DND-41 (cell line): ENCODE data around the gene FADD.

Experiments used
- EZH2 ChIP-seq: IDR thresholded peaks from 3 replicates; pipeline ENCODE4 v1.6.1; 2012; ENCODE audit warnings: borderline replicate concordance, low read depth, mild to moderate bottlenecking, moderate library complexity, low read length, inconsistent platforms; ENCODE audit not compliant: severe bottlenecking
- TF ChIP-seq, protein P1 (sequence below): IDR thresholded peaks from 2 replicates; pipeline ENCODE4 v1.5.1; 2012; ENCODE audit warnings: borderline replicate concordance, low read length, moderate library complexity, mild to moderate bottlenecking; ENCODE audit not compliant: poor library complexity, severe bottlenecking; ENCODE audit errors: extremely low read depth

DNA sequence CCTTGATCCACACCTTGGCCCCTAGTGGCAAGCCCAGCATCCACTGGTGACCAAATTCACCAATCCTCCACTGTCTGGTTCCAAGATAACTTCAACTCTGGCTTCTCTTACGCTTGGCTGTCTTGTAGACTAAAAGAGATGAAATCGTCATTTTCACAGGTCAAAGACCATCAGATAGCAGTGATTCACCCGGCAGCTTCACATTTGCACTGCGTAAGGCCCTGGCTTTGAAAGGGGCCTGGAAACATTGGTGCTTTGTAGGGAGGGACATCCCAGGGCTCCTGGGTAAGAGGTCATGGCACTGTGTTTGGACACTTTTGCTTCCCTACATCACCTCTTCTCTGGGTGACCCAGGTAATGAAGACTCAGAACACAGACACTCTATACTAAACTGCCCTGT is 30.1 kb upstream of the FADD start:
- TF ChIP-seq, protein P1, sequence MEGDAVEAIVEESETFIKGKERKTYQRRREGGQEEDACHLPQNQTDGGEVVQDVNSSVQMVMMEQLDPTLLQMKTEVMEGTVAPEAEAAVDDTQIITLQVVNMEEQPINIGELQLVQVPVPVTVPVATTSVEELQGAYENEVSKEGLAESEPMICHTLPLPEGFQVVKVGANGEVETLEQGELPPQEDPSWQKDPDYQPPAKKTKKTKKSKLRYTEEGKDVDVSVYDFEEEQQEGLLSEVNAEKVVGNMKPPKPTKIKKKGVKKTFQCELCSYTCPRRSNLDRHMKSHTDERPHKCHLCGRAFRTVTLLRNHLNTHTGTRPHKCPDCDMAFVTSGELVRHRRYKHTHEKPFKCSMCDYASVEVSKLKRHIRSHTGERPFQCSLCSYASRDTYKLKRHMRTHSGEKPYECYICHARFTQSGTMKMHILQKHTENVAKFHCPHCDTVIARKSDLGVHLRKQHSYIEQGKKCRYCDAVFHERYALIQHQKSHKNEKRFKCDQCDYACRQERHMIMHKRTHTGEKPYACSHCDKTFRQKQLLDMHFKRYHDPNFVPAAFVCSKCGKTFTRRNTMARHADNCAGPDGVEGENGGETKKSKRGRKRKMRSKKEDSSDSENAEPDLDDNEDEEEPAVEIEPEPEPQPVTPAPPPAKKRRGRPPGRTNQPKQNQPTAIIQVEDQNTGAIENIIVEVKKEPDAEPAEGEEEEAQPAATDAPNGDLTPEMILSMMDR = no peak
- no peak for TF ChIP-seq EZH2
